Esophagus squamous epithelium (tissue), 4 donors: Measurements from ENCODE around the gene IL18BP.

Experiments used
- CTCF ChIP-seq, 6 experiments: fragments of 450-650 bp in 4 of 6; fragments of 200-600 bp in 2 of 6; sonication (generic) in 2 of 6; IDR thresholded peaks; one replicate each; pipeline ENCODE4 v1.5.1; 2016 to 2019; ENCODE audit warnings: antibody characterized with exemption in 6 of 6, mild to moderate bottlenecking in 4 of 6, moderate library complexity in 4 of 6
- POLR2A ChIP-seq, 4 donors: fragments of 450-650 bp; IDR thresholded peaks; one replicate each; pipeline ENCODE4 v1.6.1; 2017; ENCODE audit warnings: antibody characterized with exemption in 4 of 4, mild to moderate bottlenecking in 4 of 4, moderate library complexity in 3 of 4

GRCh38 chr11:72036687-72037086 is 38.0 kb downstream of the IL18BP start:
- TF ChIP-seq CTCF (IDR thresholded peaks at IDR 0.05) (no peak), POLR2A (IDR thresholded peaks at IDR 0.05) (no peak)
